GM12873 (cell line): Measurements from ENCODE around the gene QSOX2.

Experiments used
- CTCF ChIP-seq: IDR thresholded peaks from 2 replicates; pipeline ENCODE4 v1.5.1; 2012; ENCODE audit warnings: low read depth, mild to moderate bottlenecking, moderate library complexity, low read length, control low read depth; ENCODE audit not compliant: insufficient read depth; ENCODE audit errors: missing control alignments

QSOX2 gene

GRCh38 chr9:136234597-136234996 lies 11.0 kb downstream of the QSOX2 start:
- no peak for TF ChIP-seq CTCF

- TF ChIP-seq CTCF, result no peak
Observed at GRCh38 chr9:136233868-136234267, 11.7 kb downstream of the QSOX2 start.

GRCh38 chr9:136233411-136233810 lies 12.2 kb downstream of the QSOX2 start:
- no peak for TF ChIP-seq CTCF

GRCh38 chr9:136232969-136233368 lies 12.6 kb downstream of the QSOX2 start:
- no peak for TF ChIP-seq CTCF

- TF ChIP-seq CTCF, result no peak
Observed at GRCh38 chr9:136231478-136232297, 13.9 kb downstream of the QSOX2 start.

- no peak for TF ChIP-seq CTCF
Observed at GRCh38 chr9:136230773-136231172, 14.8 kb downstream of the QSOX2 start.

GRCh38 chr9:136230365-136230764 lies 15.2 kb downstream of the QSOX2 start:
- no peak for TF ChIP-seq CTCF
